SK-N-MC (cell line): Measurements from ENCODE around the gene ZKSCAN2.

ENCODE experiments used
- EZH2 ChIP-seq: fragments of 200-600 bp; sonication (generic); IDR thresholded peaks from one replicate; pipeline ENCODE4 v1.6.1; 2017; ENCODE audit warnings: antibody characterized with exemption
- FOXP2 ChIP-seq: optimal IDR thresholded peaks from 2 replicates; pipeline ENCODE3; 2011; ENCODE audit warnings: mild to moderate bottlenecking, moderate library complexity; ENCODE audit not compliant: insufficient read depth; ENCODE audit errors: extremely low read length, control extremely low read depth
- POLR2AphosphoS5 ChIP-seq: IDR thresholded peaks from 2 replicates; pipeline ENCODE4 v1.6.1; 2012; ENCODE audit warnings: mild to moderate bottlenecking, low read depth, low read length, borderline replicate concordance

- TF ChIP-seq POLR2AphosphoS5: no peak
- no peak for TF ChIP-seq EZH2
- no peak for TF ChIP-seq FOXP2
Observed at GRCh38 chr16:25212636-25213035, 45.0 kb downstream of the ZKSCAN2 start.
